ENCODE results near the gene FBXO31.
A peak's percentile ranks its signal among the peaks of the same experiment; 100 is the strongest.
"Not testable (repeated sequence)": the region's sequence is repeated elsewhere in the genome, so short reads cannot be mapped to it uniquely, and the experiment has no call there.

The FBXO31 gene

GRCh38 chr16:87387942-87388817 is 4.6 kb upstream of the FBXO31 start:
- peak; percentile 60 to 89 for DNase-seq (ENCODE audit: extremely low read depth in 1 of 2, low read depth in 1 of 2)

- not testable (repeated sequence) for DNase-seq (ENCODE audit: extremely low read depth in 1 of 2, low read depth in 1 of 2)
Observed at GRCh38 chr16:87384875-87385167, 1.2 kb upstream of the FBXO31 start.

GRCh38 chr16:87384162-87384874 is 742 bp upstream of the FBXO31 start:
- peak; percentile 14 to 26 for DNase-seq (ENCODE audit: extremely low read depth in 1 of 2, low read depth in 1 of 2)

GRCh38 chr16:87382023-87382785 is 1.4 kb downstream of the FBXO31 start:
- no peak for DNase-seq (ENCODE audit: extremely low read depth in 1 of 2, low read depth in 1 of 2)

- DNase-seq (ENCODE audit: extremely low read depth in 1 of 2, low read depth in 1 of 2) = no peak
Observed at GRCh38 chr16:87380881-87381280, 2.7 kb downstream of the FBXO31 start.

GRCh38 chr16:87380403-87380802 is 3.2 kb downstream of the FBXO31 start:
- no peak for DNase-seq (ENCODE audit: extremely low read depth in 1 of 2, low read depth in 1 of 2)

- DNase-seq (ENCODE audit: extremely low read depth in 1 of 2, low read depth in 1 of 2) = not testable (repeated sequence)
Observed at GRCh38 chr16:87379312-87379752, 4.2 kb downstream of the FBXO31 start.

GRCh38 chr16:87376660-87377059 is 6.9 kb downstream of the FBXO31 start:
- DNase-seq (ENCODE audit: extremely low read depth in 1 of 2, low read depth in 1 of 2) = no peak

GRCh38 chr16:87375426-87376135 is 8.0 kb downstream of the FBXO31 start:
- DNase-seq (ENCODE audit: extremely low read depth in 1 of 2, low read depth in 1 of 2) = no peak

- no peak for DNase-seq (ENCODE audit: extremely low read depth in 1 of 2, low read depth in 1 of 2)
Observed at GRCh38 chr16:87374313-87374712, 9.3 kb downstream of the FBXO31 start.

- no peak for DNase-seq (ENCODE audit: extremely low read depth in 1 of 2, low read depth in 1 of 2)
Observed at GRCh38 chr16:87372305-87372704, 11.3 kb downstream of the FBXO31 start.

GRCh38 chr16:87371261-87371866 is 12.2 kb downstream of the FBXO31 start:
- no peak for DNase-seq (ENCODE audit: extremely low read depth in 1 of 2, low read depth in 1 of 2)

- DNase-seq (ENCODE audit: extremely low read depth in 1 of 2, low read depth in 1 of 2) = no peak
Observed at GRCh38 chr16:87369796-87370719, 13.5 kb downstream of the FBXO31 start.

- no peak for DNase-seq (ENCODE audit: extremely low read depth in 1 of 2, low read depth in 1 of 2)
Observed at GRCh38 chr16:87369117-87369765, 14.3 kb downstream of the FBXO31 start.

- no peak for DNase-seq (ENCODE audit: extremely low read depth in 1 of 2, low read depth in 1 of 2)
Observed at GRCh38 chr16:87368029-87368770, 15.4 kb downstream of the FBXO31 start.

- no peak for DNase-seq (ENCODE audit: extremely low read depth in 1 of 2, low read depth in 1 of 2)
Observed at GRCh38 chr16:87367529-87367928, 16.0 kb downstream of the FBXO31 start.

- DNase-seq (ENCODE audit: extremely low read depth in 1 of 2, low read depth in 1 of 2) = no peak
Observed at GRCh38 chr16:87366930-87367329, 16.6 kb downstream of the FBXO31 start.

GRCh38 chr16:87366288-87366687 is 17.3 kb downstream of the FBXO31 start:
- no peak for DNase-seq (ENCODE audit: extremely low read depth in 1 of 2, low read depth in 1 of 2)

Measured in stimulated activated CD8-positive, alpha-beta memory T cell treated with anti-CD3 and anti-CD28 coated beads, Interleukin-7, amount 100 ng/mL, for 48 hours (primary cell).